ENCODE data around the gene AP3B1.

The AP3B1 gene

GRCh38 chr5:78336698-78337097, 42.2 kb upstream of the AP3B1 start:
- H3K9ac ChIP-seq (ENCODE audit: low read length), result no peak overlapping the region
- no peak overlapping the region for H3K4me2 ChIP-seq (ENCODE audit: low read depth, low read length, poor library complexity, severe bottlenecking)
- H3K79me2 ChIP-seq (ENCODE audit: insufficient read depth, low read length), result no peaks in the 10 kb centered on the region
- H2AFZ ChIP-seq (ENCODE audit: low read depth, low read length, severe bottlenecking), result no peak overlapping the region
- TF ChIP-seq CTCF (IDR thresholded peaks at IDR 0.05; ENCODE audit: insufficient read depth, low read length, poor library complexity, severe bottlenecking), result no peak
- TF ChIP-seq EZH2phosphoT487 (conservative IDR thresholded peaks at IDR 0.05; ENCODE audit: low read length), result no peak
- H3K36me3 ChIP-seq (ENCODE audit: low read length), result no peaks in the 10 kb centered on the region
- H3K9me2 ChIP-seq (replicated peaks; ENCODE audit: insufficient read depth, low read length), result no peaks in the 10 kb centered on the region
- no peak overlapping the region for H3K27ac ChIP-seq (ENCODE audit: low read depth, low read length)
- H3K9me3 ChIP-seq (ENCODE audit: insufficient read depth, low read length), result no peaks in the 10 kb centered on the region
- no peaks in the 10 kb centered on the region for H3F3A ChIP-seq (ENCODE audit: insufficient read depth)
- H3K4me3 ChIP-seq (ENCODE audit: insufficient read depth, low read length, poor library complexity, severe bottlenecking), result no peak overlapping the region
- H4K20me1 ChIP-seq (ENCODE audit: low read depth, low read length), result no peaks in the 10 kb centered on the region
- no peaks in the 10 kb centered on the region for H3K27me3 ChIP-seq (ENCODE audit: low read length)

GRCh38 chr5:78335976-78336375, 41.5 kb upstream of the AP3B1 start:
- Histone ChIP-seq H4K20me1 (ENCODE audit: low read depth, low read length) (no peaks in the 10 kb centered on the region), H3K4me3 (ENCODE audit: insufficient read depth, low read length, poor library complexity, severe bottlenecking) (no peak overlapping the region), H3K9me3 (ENCODE audit: insufficient read depth, low read length) (no peaks in the 10 kb centered on the region), H3K9me2 (replicated peaks; ENCODE audit: insufficient read depth, low read length) (no peaks in the 10 kb centered on the region), H3K27me3 (ENCODE audit: low read length) (no peaks in the 10 kb centered on the region), H3K36me3 (ENCODE audit: low read length) (no peaks in the 10 kb centered on the region), H3F3A (ENCODE audit: insufficient read depth) (no peaks in the 10 kb centered on the region), H3K79me2 (ENCODE audit: insufficient read depth, low read length) (no peaks in the 10 kb centered on the region), H3K9ac (ENCODE audit: low read length) (no peak overlapping the region), H3K27ac (ENCODE audit: low read depth, low read length) (no peak overlapping the region), H3K4me2 (ENCODE audit: low read depth, low read length, poor library complexity, severe bottlenecking) (no peak overlapping the region), H2AFZ (ENCODE audit: low read depth, low read length, severe bottlenecking) (no peak overlapping the region)
- TF ChIP-seq CTCF (IDR thresholded peaks at IDR 0.05; ENCODE audit: insufficient read depth, low read length, poor library complexity, severe bottlenecking) (no peak), EZH2phosphoT487 (conservative IDR thresholded peaks at IDR 0.05; ENCODE audit: low read length) (no peak)

GRCh38 chr5:78334811-78335210, 40.3 kb upstream of the AP3B1 start:
- H3K9me3 ChIP-seq (ENCODE audit: insufficient read depth, low read length), result no peaks in the 10 kb centered on the region
- no peaks in the 10 kb centered on the region for H3K79me2 ChIP-seq (ENCODE audit: insufficient read depth, low read length)
- H3K4me2 ChIP-seq (ENCODE audit: low read depth, low read length, poor library complexity, severe bottlenecking), result no peak overlapping the region
- no peaks in the 10 kb centered on the region for H3K36me3 ChIP-seq (ENCODE audit: low read length)
- H3K9me2 ChIP-seq (replicated peaks; ENCODE audit: insufficient read depth, low read length), result no peaks in the 10 kb centered on the region
- H4K20me1 ChIP-seq (ENCODE audit: low read depth, low read length), result no peaks in the 10 kb centered on the region
- H3K27me3 ChIP-seq (ENCODE audit: low read length), result no peaks in the 10 kb centered on the region
- no peak overlapping the region for H3K4me3 ChIP-seq (ENCODE audit: insufficient read depth, low read length, poor library complexity, severe bottlenecking)
- H2AFZ ChIP-seq (ENCODE audit: low read depth, low read length, severe bottlenecking), result no peak overlapping the region
- no peak overlapping the region for H3K27ac ChIP-seq (ENCODE audit: low read depth, low read length)
- no peaks in the 10 kb centered on the region for H3F3A ChIP-seq (ENCODE audit: insufficient read depth)
- TF ChIP-seq EZH2phosphoT487 (conservative IDR thresholded peaks at IDR 0.05; ENCODE audit: low read length) (no peak), CTCF (IDR thresholded peaks at IDR 0.05; ENCODE audit: insufficient read depth, low read length, poor library complexity, severe bottlenecking) (no peak)
- H3K9ac ChIP-seq (ENCODE audit: low read length), result no peak overlapping the region

All from SU-DHL-6 (cell line).